ENCODE data around the gene ERICH3. TPM values are rescaled to one million over a fixed set of nuclear protein-coding genes. Genes with fewer than 3 reads are reported as not detected.
"Not testable (repeated sequence)": the region's sequence is repeated elsewhere in the genome, so short reads cannot be mapped to it uniquely, and the experiment has no call there.

ERICH3 gene
- total RNA-seq, 1 donor from 2014 or later = not detected

GRCh38 chr1:74679811-74680210 lies 6.2 kb upstream of the ERICH3 start:
- DNase-seq (ENCODE audit: low spot score) = no peak
- H3K27me3 Mint-ChIP-seq (ENCODE audit: insufficient read depth, low read depth) = peaks cover 2% of the 10 kb centered on the region
- H3K9me3 ChIP-seq (ENCODE audit: low read depth) = no peaks in the 10 kb centered on the region
- no peaks in the 10 kb centered on the region for H3K36me3 Mint-ChIP-seq
- no peaks in the 10 kb centered on the region for H3K79me2 ChIP-seq (ENCODE audit: low read depth)
- no peak overlapping the region for H3K9ac ChIP-seq
- H3K4me1 Mint-ChIP-seq = peaks cover 8% of the 10 kb centered on the region
- H3K4me3 Mint-ChIP-seq = no peak overlapping the region
- H3K4me3 ChIP-seq = no peak overlapping the region
- no peaks in the 10 kb centered on the region for H3K27me3 ChIP-seq
- no peaks in the 10 kb centered on the region for H3K9me3 Mint-ChIP-seq
- H3K27ac Mint-ChIP-seq = no peak overlapping the region
- H2AFZ ChIP-seq (replicated peaks) = no peak overlapping the region
- no peaks in the 10 kb centered on the region for H4K20me1 ChIP-seq (ENCODE audit: low read depth)
- no peaks in the 10 kb centered on the region for H3F3A ChIP-seq (ENCODE audit: low read depth)
- no peak overlapping the region for H3K4me2 ChIP-seq
- no peak overlapping the region for H3K27ac ChIP-seq
- no peaks in the 10 kb centered on the region for H3K4me1 ChIP-seq
- no peaks in the 10 kb centered on the region for H3K36me3 ChIP-seq
- TF ChIP-seq EZH2phosphoT487 (IDR thresholded peaks at IDR 0.05) (no peak), EZH2 (IDR thresholded peaks at IDR 0.05) (no peak), CTCF (IDR thresholded peaks at IDR 0.05) (no peak)

- H3K36me3 ChIP-seq = no peaks in the 10 kb centered on the region
- H3K9me3 ChIP-seq (ENCODE audit: low read depth) = no peaks in the 10 kb centered on the region
- no peak overlapping the region for H3K4me3 ChIP-seq
- H3F3A ChIP-seq (ENCODE audit: low read depth) = no peaks in the 10 kb centered on the region
- H4K20me1 ChIP-seq (ENCODE audit: low read depth) = no peaks in the 10 kb centered on the region
- H3K27ac ChIP-seq = no peak overlapping the region
- H3K27me3 Mint-ChIP-seq (ENCODE audit: insufficient read depth, low read depth) = peaks cover 3% of the 10 kb centered on the region
- H3K4me1 ChIP-seq = no peaks in the 10 kb centered on the region
- H3K36me3 Mint-ChIP-seq = no peaks in the 10 kb centered on the region
- H3K79me2 ChIP-seq (ENCODE audit: low read depth) = no peaks in the 10 kb centered on the region
- H3K4me3 Mint-ChIP-seq = no peak overlapping the region
- no peak overlapping the region for H3K9ac ChIP-seq
- no peak overlapping the region for H3K4me2 ChIP-seq
- TF ChIP-seq EZH2phosphoT487 (IDR thresholded peaks at IDR 0.05) (no peak), CTCF (IDR thresholded peaks at IDR 0.05) (no peak), EZH2 (IDR thresholded peaks at IDR 0.05) (no peak)
- H3K4me1 Mint-ChIP-seq = peaks cover 8% of the 10 kb centered on the region
- DNase-seq (ENCODE audit: low spot score) = no peak
- peaks cover 11% of the 10 kb centered on the region for H3K27me3 ChIP-seq
- H2AFZ ChIP-seq (replicated peaks) = no peak overlapping the region
- peaks cover under 1% of the 10 kb centered on the region for H3K9me3 Mint-ChIP-seq
- H3K27ac Mint-ChIP-seq = no peak overlapping the region
Observed at GRCh38 chr1:74677926-74678325, 4.3 kb upstream of the ERICH3 start.

- Mint-ChIP-seq H3K4me1 (no peaks in the 10 kb centered on the region), H3K4me3 (no peak overlapping the region), H3K27me3 (ENCODE audit: insufficient read depth, low read depth) (peaks cover 5% of the 10 kb centered on the region), H3K9me3 (peaks cover 20% of the 10 kb centered on the region), H3K27ac (no peak overlapping the region), H3K36me3 (no peaks in the 10 kb centered on the region)
- DNase-seq (ENCODE audit: low spot score) = peak; percentile 8
- Histone ChIP-seq H3K4me2 (no peak overlapping the region), H3K27ac (no peak overlapping the region), H3K4me1 (no peaks in the 10 kb centered on the region), H2AFZ (replicated peaks) (peak overlapping the region; percentile 87), H3K4me3 (no peak overlapping the region), H4K20me1 (ENCODE audit: low read depth) (no peaks in the 10 kb centered on the region), H3K9me3 (ENCODE audit: low read depth) (no peaks in the 10 kb centered on the region), H3K79me2 (ENCODE audit: low read depth) (no peaks in the 10 kb centered on the region), H3K36me3 (no peaks in the 10 kb centered on the region), H3K9ac (no peak overlapping the region), H3F3A (ENCODE audit: low read depth) (no peaks in the 10 kb centered on the region), H3K27me3 (peaks cover 11% of the 10 kb centered on the region)
- TF ChIP-seq CTCF (IDR thresholded peaks at IDR 0.05) (no peak), EZH2phosphoT487 (IDR thresholded peaks at IDR 0.05) (no peak), EZH2 (IDR thresholded peaks at IDR 0.05) (no peak)
Observed at GRCh38 chr1:74674278-74675048, 871 bp upstream of the ERICH3 start.

- not testable (repeated sequence) for H3K27me3 Mint-ChIP-seq (ENCODE audit: insufficient read depth, low read depth); H4K20me1 ChIP-seq (ENCODE audit: low read depth); H3K36me3 Mint-ChIP-seq; H3K4me3 Mint-ChIP-seq; H3K27ac ChIP-seq; H3K4me2 ChIP-seq; H3K9me3 ChIP-seq (ENCODE audit: low read depth); H3K4me1 ChIP-seq; H3K4me3 ChIP-seq; H2AFZ ChIP-seq (replicated peaks); H3F3A ChIP-seq (ENCODE audit: low read depth); H3K4me1 Mint-ChIP-seq; H3K9ac ChIP-seq; H3K36me3 ChIP-seq; DNase-seq (ENCODE audit: low spot score); H3K79me2 ChIP-seq (ENCODE audit: low read depth); H3K27ac Mint-ChIP-seq
- H3K27me3 ChIP-seq = peaks cover 11% of the 10 kb centered on the region
- peaks cover 23% of the 10 kb centered on the region for H3K9me3 Mint-ChIP-seq
Observed at GRCh38 chr1:74670866-74671265, 2.7 kb downstream of the ERICH3 start.

All from neural progenitor cell (in vitro differentiated cells).